Ascending aorta (tissue), 2 donors: ENCODE data around the gene JCAD. TPM values are rescaled to one million over a fixed set of nuclear protein-coding genes. Genes with fewer than 3 reads are reported as not detected.
"Not testable (repeated sequence)": the region's sequence is repeated elsewhere in the genome, so short reads cannot be mapped to it uniquely, and the experiment has no call there.

Source experiments
- DNase-seq, 2 donors: peaks; one replicate each; pipeline ENCODE4 v3.0.0-alpha.2; 2019; ENCODE audit warnings: low spot score in 2 of 2
- H3K27ac ChIP-seq, 2 donors: fragments of 200-600 bp; sonication (generic); one replicate each; pipeline ENCODE4 v1.5.1; 2016 to 2017; ENCODE audit warnings: mild to moderate bottlenecking in 1 of 2
- H3K27me3 ChIP-seq: fragments of 200-600 bp; sonication (generic); one replicate; pipeline ENCODE4 v1.5.1; 2017
- H3K36me3 ChIP-seq, 2 donors: fragments of 200-600 bp; sonication (generic); one replicate each; pipeline ENCODE4 v1.5.1; 2016
- H3K4me1 ChIP-seq, 2 donors: fragments of 200-600 bp; sonication (generic); one replicate each; pipeline ENCODE4 v1.5.1; 2016 to 2017; ENCODE audit warnings: mild to moderate bottlenecking in 1 of 2
- H3K4me3 ChIP-seq, 2 donors: fragments of 200-600 bp; sonication (generic); one replicate each; pipeline ENCODE4 v1.5.1; 2016 to 2017; ENCODE audit warnings: mild to moderate bottlenecking in 1 of 2
- H3K9me3 ChIP-seq, 2 donors: fragments of 200-600 bp; sonication (generic); one replicate each; pipeline ENCODE4 v1.5.1; 2016
- CTCF ChIP-seq, 3 experiments: fragments of 200-600 bp in 2 of 3; fragments of 450-650 bp in 1 of 3; sonication (generic) in 2 of 3; IDR thresholded peaks; one replicate each; pipeline ENCODE4 v1.5.1; 2016 to 2019; ENCODE audit warnings: antibody characterized with exemption in 3 of 3, mild to moderate bottlenecking in 1 of 3, moderate library complexity in 1 of 3
- intact Hi-C: fragments of 100-400 bp; cut with DNase I; formaldehyde crosslinking; loops from one replicate; pipeline ENCODE4 v1.15.1; 2023
- total RNA-seq: library from RNA; depleted of rRNA; stranded (reverse); fragments of >200 nt; gene quantifications from one replicate; pipeline ENCODE4 v1.1.0, GENCODE V29; 2016

The JCAD gene
- total RNA-seq, 1 donor from 2014 or later = 82.8 TPM

- intact Hi-C loops = no loop called here
- peaks cover 11 to 38% of the 10 kb centered on the region in 2 donors for H3K4me1 ChIP-seq
- H3K4me3 ChIP-seq = peak overlapping the region; percentile 9 to 20
- no peaks in the 10 kb centered on the region for H3K27me3 ChIP-seq
- TF ChIP-seq CTCF (IDR thresholded peaks at IDR 0.05) = no peak
- peaks cover 0 to 14% of the 10 kb centered on the region in 2 donors for H3K36me3 ChIP-seq
- no peak for DNase-seq
- H3K27ac ChIP-seq = peak overlapping the region; percentile 81 to 87
- no peaks in the 10 kb centered on the region for H3K9me3 ChIP-seq
Measured at GRCh38 chr10:30028006-30028737, 31.2 kb downstream of the JCAD start.

GRCh38 chr10:30027057-30028005 lies 32.1 kb downstream of the JCAD start:
- H3K27ac ChIP-seq = peak overlapping the region in 1 of 2 donors; percentile 87
- H3K9me3 ChIP-seq = no peaks in the 10 kb centered on the region
- intact Hi-C loops = no loop called here
- H3K27me3 ChIP-seq = no peaks in the 10 kb centered on the region
- peak overlapping the region in 1 of 2 donors; percentile 9 for H3K4me3 ChIP-seq
- DNase-seq = peak in 1 of 2 donors; percentile 22
- H3K36me3 ChIP-seq = peaks cover 0 to 20% of the 10 kb centered on the region in 2 donors
- peaks cover 11 to 38% of the 10 kb centered on the region in 2 donors for H3K4me1 ChIP-seq
- no peak for TF ChIP-seq CTCF (IDR thresholded peaks at IDR 0.05)

- Histone ChIP-seq H3K27ac (peak overlapping the region in 1 of 2 donors; percentile 87), H3K4me3 (no peak overlapping the region), H3K36me3 (peaks cover 0 to 22% of the 10 kb centered on the region in 2 donors), H3K27me3 (no peaks in the 10 kb centered on the region), H3K4me1 (peaks cover 11 to 38% of the 10 kb centered on the region in 2 donors), H3K9me3 (no peaks in the 10 kb centered on the region)
- intact Hi-C loops = no loop called here
- no peak for DNase-seq
- TF ChIP-seq CTCF (IDR thresholded peaks at IDR 0.05) = no peak
Measured at GRCh38 chr10:30026578-30026977, 32.8 kb downstream of the JCAD start.

GRCh38 chr10:30026080-30026479 lies 33.3 kb downstream of the JCAD start:
- DNase-seq = no peak
- Histone ChIP-seq H3K4me1 (peaks cover 11 to 38% of the 10 kb centered on the region in 2 donors), H3K27ac (peak overlapping the region in 1 of 2 donors; percentile 87), H3K36me3 (peaks cover 0 to 22% of the 10 kb centered on the region in 2 donors), H3K9me3 (no peaks in the 10 kb centered on the region), H3K4me3 (no peak overlapping the region), H3K27me3 (no peaks in the 10 kb centered on the region)
- intact Hi-C loops = no loop called here
- TF ChIP-seq CTCF (IDR thresholded peaks at IDR 0.05) = no peak

GRCh38 chr10:30025428-30025827 lies 34.0 kb downstream of the JCAD start:
- H3K9me3 ChIP-seq, intact Hi-C loops, H3K4me3 ChIP-seq, H3K27ac ChIP-seq, H3K27me3 ChIP-seq, DNase-seq: not testable (repeated sequence)
- peaks cover 11 to 35% of the 10 kb centered on the region in 2 donors for H3K4me1 ChIP-seq
- peaks cover 0 to 22% of the 10 kb centered on the region in 2 donors for H3K36me3 ChIP-seq
